Measurements from ENCODE around the gene SNX21.

The SNX21 gene, protein sequence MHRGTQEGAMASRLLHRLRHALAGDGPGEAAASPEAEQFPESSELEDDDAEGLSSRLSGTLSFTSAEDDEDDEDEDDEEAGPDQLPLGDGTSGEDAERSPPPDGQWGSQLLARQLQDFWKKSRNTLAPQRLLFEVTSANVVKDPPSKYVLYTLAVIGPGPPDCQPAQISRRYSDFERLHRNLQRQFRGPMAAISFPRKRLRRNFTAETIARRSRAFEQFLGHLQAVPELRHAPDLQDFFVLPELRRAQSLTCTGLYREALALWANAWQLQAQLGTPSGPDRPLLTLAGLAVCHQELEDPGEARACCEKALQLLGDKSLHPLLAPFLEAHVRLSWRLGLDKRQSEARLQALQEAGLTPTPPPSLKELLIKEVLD

DNA sequence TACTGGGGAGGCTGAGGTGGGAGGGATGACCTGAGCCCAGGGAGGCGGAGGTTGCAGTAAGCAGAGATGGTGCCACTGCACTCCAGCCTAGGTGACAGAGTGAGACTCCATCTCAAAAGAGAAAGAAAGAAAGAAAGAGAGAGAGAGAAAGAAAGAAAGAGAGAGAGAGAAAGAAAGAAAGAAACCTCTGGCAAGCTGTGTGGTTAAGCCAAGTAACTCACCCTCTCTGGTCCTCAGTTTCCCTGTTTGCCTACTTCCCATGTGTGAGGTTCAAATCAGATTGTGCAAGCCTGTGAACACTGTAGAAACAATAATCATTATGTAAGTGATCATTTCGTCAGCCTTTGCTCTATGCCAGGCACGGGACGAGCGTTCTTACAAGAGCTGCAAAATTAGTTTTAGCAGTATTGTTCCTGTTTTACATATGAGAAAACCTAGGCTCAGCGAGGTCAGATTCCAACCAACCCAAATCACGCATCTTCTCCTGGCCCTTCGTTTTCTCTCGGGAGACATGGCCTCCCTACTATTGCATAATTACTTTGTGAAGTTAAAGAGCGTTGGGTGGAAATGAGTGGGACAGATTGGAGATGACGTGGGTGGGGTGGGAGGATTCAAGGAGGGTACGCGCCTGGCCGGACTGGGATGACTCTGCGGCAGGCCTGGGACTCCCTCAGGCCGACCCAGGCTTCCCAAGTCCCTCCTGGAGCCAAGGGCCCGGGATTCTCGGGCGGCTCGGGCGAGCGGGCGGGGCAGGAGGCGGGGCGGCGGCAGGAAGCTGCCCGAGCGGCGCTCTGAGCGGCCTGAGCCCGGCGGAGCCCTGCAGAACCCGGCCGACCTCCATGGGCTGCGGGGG, at the start of gene SNX21:
Gene SNX21 (plus strand): TSS at position 770 of the 853 bp plus-strand sequence. CDS start 121 bp downstream, outside the sequence.
- Histone ChIP-seq H3K4me3 (ENCODE audit: low read depth, low read length, poor library complexity, severe bottlenecking) (peak within 1 kb of the TSS; percentile 63), H3K27ac (ENCODE audit: low read depth, low read length, poor library complexity, severe bottlenecking) (no peak within 1 kb of the TSS), H3K4me1 (ENCODE audit: insufficient read depth, low read length, severe bottlenecking) (peaks cover 13% of the 10 kb centered on the region), H4K20me1 (ENCODE audit: insufficient read depth, low read length) (no peaks in the 10 kb centered on the region), H3K9me2 (ENCODE audit: low read depth, low read length) (no peaks in the 10 kb centered on the region), H3K9ac (ENCODE audit: low read length) (peak within 1 kb of the TSS; percentile 47; the same call in 1 of the 2 replicates), H3K27me3 (ENCODE audit: insufficient read depth, low read length) (peaks cover 9% of the 10 kb centered on the region; the same call in 1 of the 2 replicates), H3F3A (ENCODE audit: insufficient read depth, low read length) (no peaks in the 10 kb centered on the region), H3K4me2 (ENCODE audit: low read length) (peak within 1 kb of the TSS; percentile 79), H3K36me3 (ENCODE audit: insufficient read depth, low read length) (no peaks in the 10 kb centered on the region), H2AFZ (ENCODE audit: low read length) (no peak within 1 kb of the TSS), H3K79me2 (ENCODE audit: insufficient read depth, low read length) (no peaks in the 10 kb centered on the region), H3K9me3 (ENCODE audit: low read length) (no peaks in the 10 kb centered on the region)
- no peak for TF ChIP-seq EZH2 (IDR thresholded peaks at IDR 0.05; ENCODE audit: borderline replicate concordance, low read length)
- TF ChIP-seq, protein P1, sequence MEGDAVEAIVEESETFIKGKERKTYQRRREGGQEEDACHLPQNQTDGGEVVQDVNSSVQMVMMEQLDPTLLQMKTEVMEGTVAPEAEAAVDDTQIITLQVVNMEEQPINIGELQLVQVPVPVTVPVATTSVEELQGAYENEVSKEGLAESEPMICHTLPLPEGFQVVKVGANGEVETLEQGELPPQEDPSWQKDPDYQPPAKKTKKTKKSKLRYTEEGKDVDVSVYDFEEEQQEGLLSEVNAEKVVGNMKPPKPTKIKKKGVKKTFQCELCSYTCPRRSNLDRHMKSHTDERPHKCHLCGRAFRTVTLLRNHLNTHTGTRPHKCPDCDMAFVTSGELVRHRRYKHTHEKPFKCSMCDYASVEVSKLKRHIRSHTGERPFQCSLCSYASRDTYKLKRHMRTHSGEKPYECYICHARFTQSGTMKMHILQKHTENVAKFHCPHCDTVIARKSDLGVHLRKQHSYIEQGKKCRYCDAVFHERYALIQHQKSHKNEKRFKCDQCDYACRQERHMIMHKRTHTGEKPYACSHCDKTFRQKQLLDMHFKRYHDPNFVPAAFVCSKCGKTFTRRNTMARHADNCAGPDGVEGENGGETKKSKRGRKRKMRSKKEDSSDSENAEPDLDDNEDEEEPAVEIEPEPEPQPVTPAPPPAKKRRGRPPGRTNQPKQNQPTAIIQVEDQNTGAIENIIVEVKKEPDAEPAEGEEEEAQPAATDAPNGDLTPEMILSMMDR (IDR thresholded peaks at IDR 0.05; ENCODE audit: low read length) = no peak

DNA sequence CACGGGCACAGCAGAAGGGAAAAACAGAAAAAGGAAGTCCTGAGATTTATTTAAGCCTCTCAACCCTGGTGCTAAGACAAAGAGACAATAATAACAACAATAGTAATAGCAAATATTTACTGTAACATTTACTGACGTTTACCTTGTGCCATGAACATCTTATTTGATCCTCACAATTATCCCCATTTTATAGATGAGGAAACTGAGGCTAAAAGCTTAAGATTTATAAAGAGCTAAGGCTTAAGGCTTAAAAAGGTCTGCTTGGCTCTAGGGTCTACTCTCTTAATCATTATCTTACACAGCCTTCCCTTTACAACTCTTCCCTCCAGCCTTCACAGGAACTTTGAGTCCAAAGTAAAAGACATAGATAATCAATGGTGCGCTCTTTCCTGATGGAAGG, 45.2 kb upstream of the SNX21 start:
- Histone ChIP-seq H3K36me3 (ENCODE audit: insufficient read depth, low read length) (no peaks in the 10 kb centered on the region), H2AFZ (ENCODE audit: low read length) (no peak overlapping the region), H4K20me1 (ENCODE audit: insufficient read depth, low read length) (no peaks in the 10 kb centered on the region), H3K9me3 (ENCODE audit: low read length) (no peaks in the 10 kb centered on the region), H3K9me2 (ENCODE audit: low read depth, low read length) (no peaks in the 10 kb centered on the region), H3K4me2 (ENCODE audit: low read length) (no peak overlapping the region), H3K27ac (ENCODE audit: low read depth, low read length, poor library complexity, severe bottlenecking) (no peak overlapping the region), H3K4me1 (ENCODE audit: insufficient read depth, low read length, severe bottlenecking) (peaks cover 13% of the 10 kb centered on the region), H3F3A (ENCODE audit: insufficient read depth, low read length) (no peaks in the 10 kb centered on the region), H3K27me3 (ENCODE audit: insufficient read depth, low read length) (no peaks in the 10 kb centered on the region), H3K9ac (ENCODE audit: low read length) (no peak overlapping the region), H3K79me2 (ENCODE audit: insufficient read depth, low read length) (no peaks in the 10 kb centered on the region), H3K4me3 (ENCODE audit: low read depth, low read length, poor library complexity, severe bottlenecking) (no peak overlapping the region)
- no peak for TF ChIP-seq EZH2 (IDR thresholded peaks at IDR 0.05; ENCODE audit: borderline replicate concordance, low read length)
- TF ChIP-seq, protein P1 (IDR thresholded peaks at IDR 0.05; ENCODE audit: low read length) = no peak

DNA sequence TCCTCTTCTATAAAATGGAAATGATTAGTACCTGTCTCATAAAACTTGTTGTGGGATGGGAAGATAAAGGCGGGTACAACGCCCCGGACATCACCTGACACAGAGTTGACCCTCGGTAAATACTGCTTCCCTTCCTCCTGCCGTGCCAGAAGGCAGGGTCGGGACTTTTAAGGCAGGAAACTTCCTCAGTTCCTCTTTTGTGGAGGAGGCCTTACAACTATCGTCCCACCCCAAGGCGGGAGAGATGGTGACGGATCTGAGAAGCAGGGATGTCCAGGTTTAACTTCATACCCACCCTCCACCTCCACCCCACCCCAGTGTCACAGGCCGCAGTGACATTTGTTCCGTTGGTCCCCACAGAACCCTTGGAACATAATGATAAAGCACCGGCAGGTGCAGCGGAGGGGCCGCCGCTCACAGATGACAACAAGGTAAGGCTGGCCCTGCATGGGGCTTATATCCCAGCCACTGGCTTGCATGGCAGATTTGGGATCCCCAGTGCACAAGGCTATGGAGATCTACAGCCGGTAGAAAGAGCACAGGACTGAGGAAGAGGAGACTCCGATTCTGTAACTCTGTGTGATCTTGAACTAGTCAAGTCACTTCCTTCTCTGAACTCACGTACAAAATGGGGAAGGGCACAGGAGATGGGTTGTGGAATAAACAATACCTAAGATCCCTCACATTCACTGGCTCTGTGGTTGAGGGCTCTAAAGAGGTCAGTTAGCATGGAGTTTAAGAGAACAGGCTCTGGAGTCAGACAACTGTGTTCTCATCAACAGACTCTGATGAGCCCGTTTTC, 41.1 kb upstream of the SNX21 start:
- H2AFZ ChIP-seq (ENCODE audit: low read length) = no peak overlapping the region

More for the DNA sequence above, 41.1 kb upstream of the SNX21 start:
- H3K4me3 ChIP-seq (ENCODE audit: low read depth, low read length, poor library complexity, severe bottlenecking) = peak overlapping the region; percentile 98
- H3K36me3 ChIP-seq (ENCODE audit: insufficient read depth, low read length) = peaks cover 34% of the 10 kb centered on the region
- H3K9me2 ChIP-seq (ENCODE audit: low read depth, low read length) = no peaks in the 10 kb centered on the region
- peak overlapping the region; percentile 52 for H3K27ac ChIP-seq (ENCODE audit: low read depth, low read length, poor library complexity, severe bottlenecking)
- H3K4me2 ChIP-seq (ENCODE audit: low read length) = peak overlapping the region; percentile 89
- H3K4me1 ChIP-seq (ENCODE audit: insufficient read depth, low read length, severe bottlenecking) = peaks cover 13% of the 10 kb centered on the region
- H3F3A ChIP-seq (ENCODE audit: insufficient read depth, low read length) = no peaks in the 10 kb centered on the region
- no peaks in the 10 kb centered on the region for H3K9me3 ChIP-seq (ENCODE audit: low read length)
- no peaks in the 10 kb centered on the region for H4K20me1 ChIP-seq (ENCODE audit: insufficient read depth, low read length)
- no peaks in the 10 kb centered on the region for H3K27me3 ChIP-seq (ENCODE audit: insufficient read depth, low read length)
- H3K9ac ChIP-seq (ENCODE audit: low read length) = peak overlapping the region; percentile 96
- H3K79me2 ChIP-seq (ENCODE audit: insufficient read depth, low read length) = no peaks in the 10 kb centered on the region
- TF ChIP-seq EZH2 (IDR thresholded peaks at IDR 0.05; ENCODE audit: borderline replicate concordance, low read length) = no peak
- TF ChIP-seq, protein P1 (IDR thresholded peaks at IDR 0.05; ENCODE audit: low read length) = 0 out of 2 replicates have a peak, but pooled peaks have one; percentile 1
